Measurements from ENCODE around the gene KRTAP5-11. TPM values are rescaled to one million over a fixed set of nuclear protein-coding genes. Genes with fewer than 3 reads are reported as not detected.
"Not testable (repeated sequence)": the region's sequence is repeated elsewhere in the genome, so short reads cannot be mapped to it uniquely, and the experiment has no call there.

The KRTAP5-11 gene, protein sequence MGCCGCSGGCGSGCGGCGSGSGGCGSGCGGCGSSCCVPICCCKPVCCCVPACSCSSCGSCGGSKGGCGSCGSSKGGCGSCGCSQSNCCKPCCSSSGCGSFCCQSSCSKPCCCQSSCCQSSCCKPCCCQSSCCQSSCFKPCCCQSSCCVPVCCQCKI
- total RNA-seq (not detected), polyA plus RNA-seq (not detected)

DNA sequence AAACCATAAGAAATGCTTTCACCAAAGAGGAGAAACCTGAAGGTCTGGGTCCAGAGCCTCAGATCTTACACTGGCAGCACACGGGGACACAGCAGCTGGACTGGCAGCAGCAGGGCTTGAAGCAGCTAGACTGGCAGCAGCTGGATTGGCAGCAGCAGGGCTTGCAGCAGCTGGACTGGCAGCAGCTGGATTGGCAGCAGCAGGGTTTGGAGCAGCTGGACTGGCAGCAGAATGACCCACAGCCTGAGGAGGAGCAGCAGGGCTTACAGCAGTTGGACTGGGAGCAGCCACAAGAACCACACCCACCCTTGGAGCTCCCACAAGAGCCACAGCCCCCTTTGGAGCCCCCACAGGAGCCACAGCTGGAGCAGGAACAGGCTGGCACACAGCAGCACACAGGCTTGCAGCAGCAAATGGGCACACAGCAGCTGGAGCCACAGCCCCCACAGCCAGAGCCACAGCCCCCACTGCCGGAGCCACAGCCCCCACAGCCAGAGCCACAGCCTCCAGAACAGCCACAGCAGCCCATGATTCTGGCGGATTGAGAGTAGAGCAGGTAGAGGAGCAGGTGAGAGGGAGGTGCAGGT lies at the start of gene KRTAP5-11:
TSS of gene KRTAP5-11 (minus strand) at position 567 of the 587 bp plus-strand sequence. CDS start at position 529, 38 bp downstream.
- Mint-ChIP-seq H3K27ac (no peak within 1 kb of the TSS), H3K27me3 (peaks cover 18 to 22% of the 10 kb centered on the region in 2 donors), H3K4me3 (no peak within 1 kb of the TSS), H3K4me1 (peaks cover 6 to 13% (median 7%) of the 10 kb centered on the region in 4 donors), H3K36me3 (no peaks in the 10 kb centered on the region), H3K9me3 (no peaks in the 10 kb centered on the region)
- no peak for DNase-seq
- H3K36me3 ChIP-seq (ENCODE audit: insufficient read depth, low read length) = no peaks in the 10 kb centered on the region
- no peak within 1 kb of the TSS for H3K27ac ChIP-seq (ENCODE audit: low read depth, low read length)
- H3K9me3 ChIP-seq (ENCODE audit: control insufficient read depth in 1 of 2, low read length in 2 of 2) = no peaks in the 10 kb centered on the region
- no peak within 1 kb of the TSS for H3K4me3 ChIP-seq (ENCODE audit: low read length in 2 of 2)
- POLR2A ChIA-PET (ENCODE audit: partially characterized antibody) = no interaction called here
- H3K27me3 ChIP-seq (ENCODE audit: insufficient read depth, low read length) = no peaks in the 10 kb centered on the region
- intact Hi-C loops (cut with micrococcal nuclease) = no loop called here
- CTCF ChIA-PET (ENCODE audit: partially characterized antibody) = interaction anchor here (0.6 kb wide), 1 partner anchor 17 kb away, joined by 3 read pairs; the partner anchor contains the start of gene KRTAP5-10
- no peaks in the 10 kb centered on the region for H3K4me1 ChIP-seq (ENCODE audit: insufficient read depth, low read length)

DNA sequence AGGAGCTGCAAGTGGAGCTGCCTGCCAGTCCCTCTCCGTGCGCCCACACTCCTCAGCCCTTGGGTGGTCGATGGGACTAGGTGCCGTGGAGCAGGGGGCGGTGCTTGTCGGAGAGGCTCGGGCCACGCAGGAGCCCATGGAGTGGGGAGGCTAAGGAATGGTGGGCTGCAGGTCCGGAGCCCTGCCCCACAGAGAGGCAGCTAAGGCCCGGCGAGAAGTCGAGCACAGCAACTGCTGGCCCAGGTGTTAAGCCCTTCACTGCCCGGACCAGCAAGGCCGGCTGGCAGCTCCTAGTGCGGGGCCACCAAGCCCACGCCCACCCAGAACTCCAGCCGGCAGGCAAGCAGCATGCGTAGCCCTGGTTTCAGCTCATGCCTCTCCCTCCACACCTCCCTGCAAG lies 48.9 kb upstream of the KRTAP5-11 start:
- POLR2A ChIA-PET (ENCODE audit: partially characterized antibody); CTCF ChIA-PET (ENCODE audit: partially characterized antibody); H3K4me1 Mint-ChIP-seq; DNase-seq; H3K4me3 Mint-ChIP-seq; H3K27me3 ChIP-seq (ENCODE audit: insufficient read depth, low read length); H3K9me3 Mint-ChIP-seq; H3K4me3 ChIP-seq (ENCODE audit: low read length in 2 of 2); H3K36me3 ChIP-seq (ENCODE audit: insufficient read depth, low read length); H3K27ac Mint-ChIP-seq; H3K4me1 ChIP-seq (ENCODE audit: insufficient read depth, low read length); H3K9me3 ChIP-seq (ENCODE audit: control insufficient read depth in 1 of 2, low read length in 2 of 2); intact Hi-C loops (cut with micrococcal nuclease); H3K36me3 Mint-ChIP-seq; H3K27ac ChIP-seq (ENCODE audit: low read depth, low read length): not testable (repeated sequence)
- peaks cover 12 to 13% of the 10 kb centered on the region in 2 donors for H3K27me3 Mint-ChIP-seq

DNA sequence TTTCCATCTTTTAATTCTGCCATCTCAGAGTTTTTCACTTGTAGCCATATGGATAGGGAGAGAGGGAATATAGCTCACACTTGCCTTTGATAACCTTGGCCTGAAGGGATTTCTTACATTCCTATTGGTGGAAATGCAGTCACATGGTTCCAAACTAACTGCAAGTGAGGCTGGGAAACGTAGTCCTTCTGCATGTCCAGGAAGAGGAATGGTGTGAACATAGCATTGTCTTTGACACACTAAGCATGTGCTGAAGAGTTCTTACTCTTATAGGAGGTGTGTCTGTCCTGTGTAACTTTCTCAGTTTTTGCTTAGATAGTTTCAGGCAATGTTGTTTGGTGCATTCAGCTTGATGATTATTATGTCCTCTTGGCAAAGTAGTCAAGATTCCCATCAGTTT lies 47.4 kb upstream of the KRTAP5-11 start:
- H3K27ac Mint-ChIP-seq = not testable (repeated sequence)

DNA sequence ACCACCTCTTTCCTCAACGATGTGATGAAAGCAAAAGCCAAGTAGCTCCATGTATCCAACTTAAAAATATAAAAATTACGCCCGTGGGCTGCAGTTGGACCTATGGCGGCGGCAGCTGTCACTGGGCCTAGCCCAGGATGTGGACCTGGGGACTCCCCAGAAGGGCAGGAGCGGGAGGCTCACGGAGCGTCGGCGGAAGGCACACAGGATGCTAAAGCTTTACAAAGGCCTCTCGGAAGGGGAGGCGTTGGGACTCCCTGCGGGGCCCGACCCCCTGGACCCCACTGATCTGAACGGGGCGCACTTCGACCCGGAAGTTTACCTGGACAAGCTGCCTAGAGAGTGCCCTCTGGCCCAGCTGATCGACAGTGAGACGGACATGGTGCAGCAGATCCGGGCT lies 46.3 kb upstream of the KRTAP5-11 start:
- H3K4me1 ChIP-seq (ENCODE audit: insufficient read depth, low read length); H3K36me3 ChIP-seq (ENCODE audit: insufficient read depth, low read length); H3K4me3 ChIP-seq (ENCODE audit: low read length in 2 of 2); H3K27ac ChIP-seq (ENCODE audit: low read depth, low read length); DNase-seq; H3K4me3 Mint-ChIP-seq; H3K4me1 Mint-ChIP-seq; intact Hi-C loops (cut with micrococcal nuclease); H3K9me3 Mint-ChIP-seq; H3K9me3 ChIP-seq (ENCODE audit: control insufficient read depth in 1 of 2, low read length in 2 of 2); CTCF ChIA-PET (ENCODE audit: partially characterized antibody); POLR2A ChIA-PET (ENCODE audit: partially characterized antibody); H3K36me3 Mint-ChIP-seq; H3K27ac Mint-ChIP-seq; H3K27me3 ChIP-seq (ENCODE audit: insufficient read depth, low read length): not testable (repeated sequence)
- peaks cover 13% of the 10 kb centered on the region in 2 donors for H3K27me3 Mint-ChIP-seq

More for the DNA sequence above, 47.4 kb upstream of the KRTAP5-11 start:
- H3K36me3 ChIP-seq (ENCODE audit: insufficient read depth, low read length); H3K9me3 Mint-ChIP-seq; H3K4me1 ChIP-seq (ENCODE audit: insufficient read depth, low read length); H3K27ac ChIP-seq (ENCODE audit: low read depth, low read length); H3K4me3 Mint-ChIP-seq; H3K27me3 ChIP-seq (ENCODE audit: insufficient read depth, low read length); POLR2A ChIA-PET (ENCODE audit: partially characterized antibody); intact Hi-C loops (cut with micrococcal nuclease); CTCF ChIA-PET (ENCODE audit: partially characterized antibody); H3K4me1 Mint-ChIP-seq; H3K9me3 ChIP-seq (ENCODE audit: control insufficient read depth in 1 of 2, low read length in 2 of 2); H3K4me3 ChIP-seq (ENCODE audit: low read length in 2 of 2); H3K36me3 Mint-ChIP-seq: not testable (repeated sequence)
- DNase-seq = peak in 1 of 5 donors; percentile 18
- H3K27me3 Mint-ChIP-seq = peaks cover 10 to 12% of the 10 kb centered on the region in 2 donors

DNA sequence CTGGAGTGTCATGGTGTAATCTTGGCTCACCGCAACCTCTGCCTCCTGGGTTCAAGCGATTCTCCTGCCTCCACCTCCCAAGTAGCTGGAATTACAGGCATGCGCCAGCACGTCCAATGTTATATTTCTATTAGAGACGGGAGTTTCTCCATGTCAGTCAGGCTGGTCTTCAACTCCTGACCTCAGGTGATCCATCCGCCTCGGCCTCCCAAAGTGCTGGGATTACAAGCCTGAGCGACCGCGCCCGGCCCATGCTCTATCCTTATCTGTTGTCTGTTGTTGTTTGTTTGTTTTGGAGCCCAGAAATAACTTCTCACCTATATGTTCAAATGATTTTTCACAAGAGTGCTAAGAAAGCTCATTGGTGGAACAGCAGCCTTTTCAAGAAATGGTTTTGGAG lies 40.6 kb upstream of the KRTAP5-11 start:
- H3K36me3 Mint-ChIP-seq; H3K4me3 Mint-ChIP-seq; H3K27me3 ChIP-seq (ENCODE audit: insufficient read depth, low read length); DNase-seq; H3K4me1 ChIP-seq (ENCODE audit: insufficient read depth, low read length); H3K27ac Mint-ChIP-seq; H3K27ac ChIP-seq (ENCODE audit: low read depth, low read length); H3K4me1 Mint-ChIP-seq; H3K9me3 Mint-ChIP-seq; intact Hi-C loops (cut with micrococcal nuclease); POLR2A ChIA-PET (ENCODE audit: partially characterized antibody); H3K36me3 ChIP-seq (ENCODE audit: insufficient read depth, low read length); CTCF ChIA-PET (ENCODE audit: partially characterized antibody); H3K9me3 ChIP-seq (ENCODE audit: control insufficient read depth in 1 of 2, low read length in 2 of 2); H3K4me3 ChIP-seq (ENCODE audit: low read length in 2 of 2): not testable (repeated sequence)
- peaks cover 15% of the 10 kb centered on the region in 2 donors for H3K27me3 Mint-ChIP-seq

DNA sequence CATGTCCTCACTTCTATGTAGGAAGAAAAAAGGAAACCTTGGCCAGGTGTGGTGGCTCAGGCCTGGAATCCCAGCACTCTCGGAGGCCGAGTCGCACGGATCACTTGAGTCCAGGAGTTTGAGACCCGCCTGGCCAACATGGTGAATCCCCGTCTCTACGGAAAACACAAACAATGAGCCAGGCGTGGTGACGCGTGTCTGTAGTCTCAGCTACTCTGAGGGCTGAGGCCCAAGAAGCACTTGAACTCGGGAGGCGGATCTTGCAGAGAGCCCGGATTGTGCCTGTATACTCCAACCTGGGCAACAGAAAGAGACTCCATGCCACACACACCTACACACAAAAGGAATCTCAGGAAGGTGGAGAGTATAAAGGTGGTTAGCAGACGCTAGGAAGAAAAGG lies 39.9 kb upstream of the KRTAP5-11 start:
- H3K36me3 Mint-ChIP-seq; H3K4me3 Mint-ChIP-seq; H3K4me3 ChIP-seq (ENCODE audit: low read length in 2 of 2); H3K9me3 Mint-ChIP-seq; H3K9me3 ChIP-seq (ENCODE audit: control insufficient read depth in 1 of 2, low read length in 2 of 2); H3K27ac ChIP-seq (ENCODE audit: low read depth, low read length); H3K27ac Mint-ChIP-seq; H3K36me3 ChIP-seq (ENCODE audit: insufficient read depth, low read length); H3K4me1 Mint-ChIP-seq; H3K27me3 ChIP-seq (ENCODE audit: insufficient read depth, low read length); H3K4me1 ChIP-seq (ENCODE audit: insufficient read depth, low read length); DNase-seq; POLR2A ChIA-PET (ENCODE audit: partially characterized antibody); CTCF ChIA-PET (ENCODE audit: partially characterized antibody); intact Hi-C loops (cut with micrococcal nuclease): not testable (repeated sequence)
- H3K27me3 Mint-ChIP-seq = peaks cover 15% of the 10 kb centered on the region in 2 donors

DNA sequence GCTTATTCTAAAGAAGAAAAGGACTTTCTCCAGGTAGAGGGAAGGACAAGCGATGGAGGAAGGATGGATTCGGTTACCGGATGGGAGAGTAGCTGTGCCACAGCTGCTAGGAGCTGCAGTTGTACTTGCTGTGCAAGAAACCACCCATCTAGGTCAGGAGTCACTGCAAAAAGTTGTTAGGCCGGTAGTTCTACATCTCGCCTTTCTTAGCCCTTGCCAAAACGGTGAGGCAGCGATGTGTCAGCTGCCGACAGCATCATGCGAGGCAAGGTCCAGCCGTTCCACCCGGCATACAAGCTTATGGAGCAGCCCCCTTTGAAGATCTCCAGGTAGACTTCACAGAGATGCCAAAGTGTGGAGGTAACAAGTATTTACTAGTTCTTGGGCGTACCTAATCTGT lies 32.3 kb upstream of the KRTAP5-11 start:
- POLR2A ChIA-PET (ENCODE audit: partially characterized antibody); H3K4me1 Mint-ChIP-seq; H3K4me1 ChIP-seq (ENCODE audit: insufficient read depth, low read length); H3K4me3 ChIP-seq (ENCODE audit: low read length in 2 of 2); H3K27me3 ChIP-seq (ENCODE audit: insufficient read depth, low read length); H3K9me3 ChIP-seq (ENCODE audit: control insufficient read depth in 1 of 2, low read length in 2 of 2); H3K36me3 Mint-ChIP-seq; H3K4me3 Mint-ChIP-seq; H3K36me3 ChIP-seq (ENCODE audit: insufficient read depth, low read length); CTCF ChIA-PET (ENCODE audit: partially characterized antibody); DNase-seq; H3K9me3 Mint-ChIP-seq; H3K27ac Mint-ChIP-seq; H3K27ac ChIP-seq (ENCODE audit: low read depth, low read length); intact Hi-C loops (cut with micrococcal nuclease): not testable (repeated sequence)
- peaks cover 1 to 20% of the 10 kb centered on the region in 2 donors for H3K27me3 Mint-ChIP-seq
